Esophagus muscularis mucosa (tissue), 4 donors: ENCODE data around the gene TBL3. TPM values are rescaled to one million over a fixed set of nuclear protein-coding genes. Genes with fewer than 3 reads are reported as not detected.

ENCODE experiments used
- DNase-seq: peaks from one replicate; pipeline ENCODE4 v3.0.0-alpha.2; 2017; ENCODE audit errors: extremely low spot score
- H3K27ac ChIP-seq, 4 donors: fragments of 200-600 bp; sonication (generic); replicated peaks in 1 of 4; 1 replicate in 3 of 4; 2 replicates in 1 of 4; pipeline ENCODE4 v1.5.1; 2016 to 2019; ENCODE audit warnings: mild to moderate bottlenecking in 1 of 4
- H3K27me3 ChIP-seq, 4 donors: fragments of 200-600 bp; sonication (generic); one replicate each; pipeline versions ENCODE4 v1.5.1 to v1.6.0; 2016 to 2019
- H3K36me3 ChIP-seq, 4 donors: fragments of 200-600 bp; sonication (generic); one replicate each; pipeline ENCODE4 v1.5.1; 2016 to 2019
- H3K4me1 ChIP-seq, 4 donors: fragments of 200-600 bp; sonication (generic); one replicate each; pipeline ENCODE4 v1.5.1; 2016 to 2019
- H3K4me3 ChIP-seq, 4 donors: fragments of 200-600 bp; sonication (generic); 1 replicate in 2 of 4; 2 replicates in 2 of 4; pipeline ENCODE4 v1.5.1; 2016 to 2019; ENCODE audit warnings: mild to moderate bottlenecking in 4 of 4, moderate library complexity in 1 of 4
- H3K9me3 ChIP-seq, 4 donors: fragments of 200-600 bp; sonication (generic); 1 replicate in 3 of 4; 2 replicates in 1 of 4; pipeline ENCODE4 v1.5.1; 2016 to 2019
- EP300 ChIP-seq: sonication (generic); formaldehyde crosslinking; IDR thresholded peaks from one replicate; pipeline ENCODE4 v1.6.1; 2017; ENCODE audit warnings: antibody characterized with exemption
- POLR2A ChIP-seq: fragments of 450-650 bp; IDR thresholded peaks from one replicate; pipeline ENCODE4 v1.6.1; 2017; ENCODE audit warnings: antibody characterized with exemption, moderate library complexity, mild to moderate bottlenecking, low read depth
- POLR2AphosphoS5 ChIP-seq, 2 donors: sonication (generic); formaldehyde crosslinking; IDR thresholded peaks; one replicate each; pipeline ENCODE4 v1.6.1; 2017; ENCODE audit warnings: antibody characterized with exemption in 2 of 2
- WGBS: methylation state at CpG from one replicate; pipeline ENCODE4 v1.1.5; 2018; 5-methylcytosine and 5-hydroxymethylcytosine counted together
- intact Hi-C: fragments of 100-400 bp; cut with DNase I; formaldehyde crosslinking; loops from one replicate; pipeline ENCODE4 v1.15.1; 2023
- total RNA-seq, 4 donors: library from RNA; depleted of rRNA; stranded (reverse); fragments of >200 nt; gene quantifications; one replicate each; pipeline versions ENCODE4 v1.1.0 to v1.2.1, GENCODE V29; 2016
- TF ChIP-seq, protein P1 (sequence below), 3 experiments: fragments of 200-600 bp in 2 of 3; fragments of 450-650 bp in 1 of 3; sonication (generic) in 2 of 3; IDR thresholded peaks; one replicate each; pipeline ENCODE4 v1.5.1; 2017 to 2019; ENCODE audit warnings: antibody characterized with exemption in 3 of 3, mild to moderate bottlenecking in 2 of 3, moderate library complexity in 1 of 3

The TBL3 gene
- total RNA-seq, 4 donors from 2014 or later = 27.0 to 42.9 (median 36.9) TPM

DNA sequence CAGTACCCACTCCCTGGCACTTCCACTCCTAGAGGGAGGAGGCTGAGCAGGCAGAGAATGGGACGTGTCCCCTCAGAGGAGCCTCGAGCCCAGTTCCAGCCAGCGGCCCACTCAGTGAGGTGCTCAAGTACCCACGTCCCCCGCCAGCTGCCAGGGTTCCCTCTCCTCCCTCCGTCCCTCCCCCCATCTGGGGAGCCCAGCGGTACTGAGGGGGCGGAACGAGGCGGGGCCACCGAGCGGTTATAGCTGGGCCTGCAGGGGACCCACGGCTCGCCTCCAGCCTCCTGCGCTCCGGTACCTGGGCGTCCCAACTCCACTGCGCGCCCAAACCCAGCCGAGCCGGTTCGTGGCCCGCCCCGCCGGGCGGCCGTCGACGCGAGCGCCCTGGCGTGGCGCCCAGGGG, 47.7 kb downstream of the TBL3 start, which contains the start of gene NPW:
TSS of gene NPW (plus strand) at position 268 of the 403 bp plus-strand sequence.
- WGBS = 4% methylated on average over 15 of the region's 33 CpGs
- peaks cover 0 to 57% (median 25%) of the 10 kb centered on the region in 4 donors for H3K27me3 ChIP-seq

DNA sequence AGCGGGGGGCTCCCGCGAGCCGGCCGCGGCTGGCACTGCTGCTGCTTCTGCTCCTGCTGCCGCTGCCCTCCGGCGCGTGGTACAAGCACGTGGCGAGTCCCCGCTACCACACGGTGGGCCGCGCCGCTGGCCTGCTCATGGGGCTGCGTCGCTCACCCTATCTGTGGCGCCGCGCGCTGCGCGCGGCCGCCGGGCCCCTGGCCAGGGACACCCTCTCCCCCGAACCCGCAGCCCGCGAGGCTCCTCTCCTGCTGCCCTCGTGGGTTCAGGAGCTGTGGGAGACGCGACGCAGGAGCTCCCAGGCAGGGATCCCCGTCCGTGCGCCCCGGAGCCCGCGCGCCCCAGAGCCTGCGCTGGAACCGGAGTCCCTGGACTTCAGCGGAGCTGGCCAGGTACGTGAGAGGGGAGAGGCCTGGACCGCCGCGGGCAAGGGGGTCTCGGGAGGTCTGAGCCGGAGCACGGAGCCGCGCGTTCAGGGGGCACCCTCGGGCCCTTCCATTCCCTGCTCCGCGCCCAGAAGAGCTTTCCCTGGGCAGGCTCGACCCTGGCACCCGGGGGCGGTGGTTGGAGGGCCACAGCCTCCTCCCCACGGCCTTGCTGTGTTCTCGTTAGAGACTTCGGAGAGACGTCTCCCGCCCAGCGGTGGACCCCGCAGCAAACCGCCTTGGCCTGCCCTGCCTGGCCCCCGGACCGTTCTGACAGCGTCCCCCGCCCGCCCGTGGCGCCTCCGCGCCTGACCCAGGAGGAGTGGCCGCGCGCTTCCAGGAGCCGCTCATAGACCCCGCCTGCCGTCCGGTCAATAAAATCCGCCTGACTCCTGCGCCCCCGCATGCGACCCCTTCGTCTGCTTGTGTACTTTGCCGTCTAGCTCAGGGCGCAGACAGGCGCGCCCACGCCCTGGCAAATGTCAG, 48.3 kb downstream of the TBL3 start:
- Histone ChIP-seq H3K9me3 (no peaks in the 10 kb centered on the region), H3K4me1 (peaks cover 30 to 43% (median 38%) of the 10 kb centered on the region in 4 donors), H3K27ac (no peak overlapping the region), H3K36me3 (no peaks in the 10 kb centered on the region), H3K27me3 (peaks cover 0 to 57% (median 25%) of the 10 kb centered on the region in 4 donors), H3K4me3 (peak overlapping the region in 2 of 4 donors; percentile 16 to 18)
- TF ChIP-seq POLR2A (no peak), EP300 (no peak), POLR2AphosphoS5 (IDR thresholded peaks at IDR 0.05) (no peak)
- TF ChIP-seq, protein P1, sequence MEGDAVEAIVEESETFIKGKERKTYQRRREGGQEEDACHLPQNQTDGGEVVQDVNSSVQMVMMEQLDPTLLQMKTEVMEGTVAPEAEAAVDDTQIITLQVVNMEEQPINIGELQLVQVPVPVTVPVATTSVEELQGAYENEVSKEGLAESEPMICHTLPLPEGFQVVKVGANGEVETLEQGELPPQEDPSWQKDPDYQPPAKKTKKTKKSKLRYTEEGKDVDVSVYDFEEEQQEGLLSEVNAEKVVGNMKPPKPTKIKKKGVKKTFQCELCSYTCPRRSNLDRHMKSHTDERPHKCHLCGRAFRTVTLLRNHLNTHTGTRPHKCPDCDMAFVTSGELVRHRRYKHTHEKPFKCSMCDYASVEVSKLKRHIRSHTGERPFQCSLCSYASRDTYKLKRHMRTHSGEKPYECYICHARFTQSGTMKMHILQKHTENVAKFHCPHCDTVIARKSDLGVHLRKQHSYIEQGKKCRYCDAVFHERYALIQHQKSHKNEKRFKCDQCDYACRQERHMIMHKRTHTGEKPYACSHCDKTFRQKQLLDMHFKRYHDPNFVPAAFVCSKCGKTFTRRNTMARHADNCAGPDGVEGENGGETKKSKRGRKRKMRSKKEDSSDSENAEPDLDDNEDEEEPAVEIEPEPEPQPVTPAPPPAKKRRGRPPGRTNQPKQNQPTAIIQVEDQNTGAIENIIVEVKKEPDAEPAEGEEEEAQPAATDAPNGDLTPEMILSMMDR (IDR thresholded peaks at IDR 0.05) = no peak
- intact Hi-C loops = no loop called here
- no peak for DNase-seq
- 4% methylated on average over 31 of the region's 96 CpGs for WGBS

More for the DNA sequence above, 47.7 kb downstream of the TBL3 start, which contains the start of gene NPW:
- no peak within 1 kb of the TSS for H3K27ac ChIP-seq
- H3K36me3 ChIP-seq = no peaks in the 10 kb centered on the region
- TF ChIP-seq, protein P1 (IDR thresholded peaks at IDR 0.05) = no peak
- TF ChIP-seq POLR2AphosphoS5 (IDR thresholded peaks at IDR 0.05) (no peak), EP300 (no peak), POLR2A (no peak)
- peaks cover 23 to 38% (median 36%) of the 10 kb centered on the region in 4 donors for H3K4me1 ChIP-seq
- intact Hi-C loops = no loop called here
- DNase-seq = no peak
- H3K9me3 ChIP-seq = no peaks in the 10 kb centered on the region
- H3K4me3 ChIP-seq = peak within 1 kb of the TSS in 2 of 4 donors; percentile 16 to 18

DNA sequence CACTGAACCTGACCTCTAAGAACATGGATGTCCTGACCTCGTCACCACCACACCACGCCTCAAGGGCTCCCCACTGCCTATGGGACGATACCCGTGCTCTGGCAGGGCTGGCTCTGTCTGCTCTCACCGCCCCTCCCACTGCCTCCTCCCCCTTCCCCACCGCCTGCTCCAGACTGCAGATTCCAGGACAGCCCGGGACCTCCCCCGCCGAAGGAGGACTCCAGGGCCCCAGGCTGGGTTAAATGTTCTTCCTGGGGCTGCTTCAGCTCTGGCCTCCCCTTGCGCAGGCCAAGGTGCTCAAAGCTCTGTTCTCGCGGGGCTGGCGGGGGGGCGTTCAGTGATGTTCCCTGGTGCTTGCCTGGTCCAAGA, 50.9 kb downstream of the TBL3 start:
- Histone ChIP-seq H3K4me3 (peak overlapping the region; percentile 33 to 50 (median 44)), H3K9me3 (no peaks in the 10 kb centered on the region), H3K27me3 (peaks cover 0 to 49% (median 25%) of the 10 kb centered on the region in 4 donors), H3K4me1 (peaks cover 46 to 66% (median 61%) of the 10 kb centered on the region in 4 donors), H3K27ac (no peak overlapping the region), H3K36me3 (no peaks in the 10 kb centered on the region)
- DNase-seq = no peak
- intact Hi-C loops = loop anchor here (1.0 kb wide), 2 partner anchors 117 to 121 kb away; no protein-coding TSS in a partner anchor
- TF ChIP-seq EP300 (no peak), POLR2A (no peak)
- 0% methylated on average over 3 of the region's 14 CpGs for WGBS

DNA sequence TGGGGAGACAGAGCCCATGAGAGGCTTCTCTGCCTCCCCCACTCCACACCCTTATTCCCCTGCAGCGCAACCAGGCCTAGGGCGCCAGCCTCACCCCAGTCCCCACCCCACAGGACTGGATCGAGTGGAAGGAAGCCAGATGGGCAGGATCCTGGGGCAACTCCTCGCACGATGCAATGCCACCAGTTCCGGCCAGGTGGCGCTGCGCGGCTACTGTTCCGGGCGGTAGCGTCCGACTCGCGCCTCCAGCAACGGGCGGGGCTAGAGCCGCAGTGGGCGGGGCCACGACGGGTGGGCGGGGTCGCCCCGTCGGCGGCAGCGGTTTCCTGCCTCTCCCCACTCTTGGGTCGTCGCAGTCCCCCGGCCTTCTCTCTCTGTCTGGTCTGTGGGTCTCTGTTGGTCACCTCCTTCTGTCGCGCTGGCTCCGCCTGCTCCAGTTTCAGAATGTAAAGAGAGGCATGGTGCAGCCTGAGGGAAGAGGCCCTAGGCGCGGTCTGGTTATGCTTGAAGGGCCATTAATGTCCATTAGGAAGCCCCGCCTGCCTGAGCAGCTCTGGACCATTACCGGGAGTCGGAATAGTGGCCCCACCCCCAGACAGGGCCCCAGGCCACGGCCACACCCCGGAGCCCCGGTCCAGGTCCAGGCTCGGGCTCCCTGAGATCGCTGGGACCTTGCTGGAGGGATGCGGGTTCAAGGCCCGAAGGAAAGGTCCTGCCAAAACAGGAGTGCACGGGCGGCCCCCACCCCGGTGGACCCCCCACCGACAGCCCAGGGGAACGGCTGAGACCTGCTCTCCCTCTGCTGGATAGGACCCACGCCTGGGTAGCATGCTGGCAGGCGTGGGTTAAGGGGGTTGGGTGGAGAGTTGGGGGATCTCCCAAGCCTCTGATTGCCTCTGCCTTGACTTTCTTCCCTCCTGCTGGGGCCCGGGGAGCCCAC, 51.5 kb downstream of the TBL3 start:
- DNase-seq = peak; percentile 98
- TF ChIP-seq EP300 (no peak), POLR2AphosphoS5 (IDR thresholded peaks at IDR 0.05) (peak; percentile 71 to 84), POLR2A (no peak)
- TF ChIP-seq, protein P1 (IDR thresholded peaks at IDR 0.05) = peak; percentile 99
- Histone ChIP-seq H3K4me3 (peak overlapping the region; percentile 33 to 50 (median 44)), H3K36me3 (no peaks in the 10 kb centered on the region), H3K27ac (peak overlapping the region; percentile 63 to 74 (median 70)), H3K4me1 (peaks cover 47 to 72% (median 68%) of the 10 kb centered on the region in 4 donors), H3K9me3 (no peaks in the 10 kb centered on the region), H3K27me3 (peaks cover 0 to 43% (median 25%) of the 10 kb centered on the region in 4 donors)
- 22% methylated on average over 11 of the region's 53 CpGs for WGBS
- intact Hi-C loops = loop anchor here (1.0 kb wide), 1 partner anchor 116 kb away; no protein-coding TSS in a partner anchor
